ENCODE results near the gene RELB.

Gene RELB

GRCh38 chr19:45032421-45032820 lies 31.2 kb downstream of the RELB start:
- H3K4me3 ChIP-seq (ENCODE audit: low read depth in 1 of 2, low read length in 2 of 2) = no peak overlapping the region
- no peaks in the 10 kb centered on the region for H3K4me1 ChIP-seq (ENCODE audit: insufficient read depth, low read length)
- peaks cover 24% of the 10 kb centered on the region for H3K36me3 ChIP-seq (ENCODE audit: insufficient read depth, low read length)
- H3K27ac ChIP-seq (ENCODE audit: low read depth, low read length) = no peak overlapping the region
- H3K27me3 ChIP-seq (ENCODE audit: control insufficient read depth in 1 of 2, insufficient read depth in 2 of 2, low read length in 2 of 2) = no peaks in the 10 kb centered on the region
- H3K9ac ChIP-seq (ENCODE audit: low read length) = no peak overlapping the region
- H3K9me3 ChIP-seq (ENCODE audit: low read length) = no peaks in the 10 kb centered on the region

GRCh38 chr19:45035755-45036154 lies 34.5 kb downstream of the RELB start:
- Histone ChIP-seq H3K36me3 (ENCODE audit: insufficient read depth, low read length) (peaks cover 23% of the 10 kb centered on the region), H3K9me3 (ENCODE audit: low read length) (no peaks in the 10 kb centered on the region), H3K4me3 (ENCODE audit: low read depth in 1 of 2, low read length in 2 of 2) (no peak overlapping the region), H3K9ac (ENCODE audit: low read length) (no peak overlapping the region), H3K27me3 (ENCODE audit: control insufficient read depth in 1 of 2, insufficient read depth in 2 of 2, low read length in 2 of 2) (no peaks in the 10 kb centered on the region), H3K27ac (ENCODE audit: low read depth, low read length) (no peak overlapping the region), H3K4me1 (ENCODE audit: insufficient read depth, low read length) (peaks cover 14% of the 10 kb centered on the region)

- no peak overlapping the region for H3K4me3 ChIP-seq (ENCODE audit: low read depth in 1 of 2, low read length in 2 of 2)
- no peaks in the 10 kb centered on the region for H3K27me3 ChIP-seq (ENCODE audit: control insufficient read depth in 1 of 2, insufficient read depth in 2 of 2, low read length in 2 of 2)
- H3K9ac ChIP-seq (ENCODE audit: low read length) = no peak overlapping the region
- H3K27ac ChIP-seq (ENCODE audit: low read depth, low read length) = no peak overlapping the region
- peaks cover 26% of the 10 kb centered on the region for H3K36me3 ChIP-seq (ENCODE audit: insufficient read depth, low read length)
- no peaks in the 10 kb centered on the region for H3K9me3 ChIP-seq (ENCODE audit: low read length)
- H3K4me1 ChIP-seq (ENCODE audit: insufficient read depth, low read length) = peaks cover 23% of the 10 kb centered on the region
Measured at GRCh38 chr19:45037393-45038169, 36.3 kb downstream of the RELB start.

GRCh38 chr19:45038931-45039893 lies 37.9 kb downstream of the RELB start, which contains the start of gene CLASRP:
Gene CLASRP (plus strand): TSS chr19:45039045. CDS start chr19:45040213, 1,168 bp downstream.
- H3K9me3 ChIP-seq (ENCODE audit: low read length) = no peaks in the 10 kb centered on the region
- peak within 1 kb of the TSS; percentile 78 to 87 for H3K4me3 ChIP-seq (ENCODE audit: low read depth in 1 of 2, low read length in 2 of 2)
- peaks cover 23% of the 10 kb centered on the region for H3K4me1 ChIP-seq (ENCODE audit: insufficient read depth, low read length)
- peak within 1 kb of the TSS; percentile 98 for H3K27ac ChIP-seq (ENCODE audit: low read depth, low read length)
- peak within 1 kb of the TSS; percentile 47 for H3K9ac ChIP-seq (ENCODE audit: low read length)
- H3K36me3 ChIP-seq (ENCODE audit: insufficient read depth, low read length) = peaks cover 23% of the 10 kb centered on the region
- no peaks in the 10 kb centered on the region for H3K27me3 ChIP-seq (ENCODE audit: control insufficient read depth in 1 of 2, insufficient read depth in 2 of 2, low read length in 2 of 2)

- Histone ChIP-seq H3K36me3 (ENCODE audit: insufficient read depth, low read length) (peaks cover 29% of the 10 kb centered on the region), H3K9me3 (ENCODE audit: low read length) (no peaks in the 10 kb centered on the region), H3K4me3 (ENCODE audit: low read depth in 1 of 2, low read length in 2 of 2) (peak overlapping the region in 1 of 2 donors; percentile 78), H3K27ac (ENCODE audit: low read depth, low read length) (peak overlapping the region; percentile 98), H3K27me3 (ENCODE audit: control insufficient read depth in 1 of 2, insufficient read depth in 2 of 2, low read length in 2 of 2) (no peaks in the 10 kb centered on the region), H3K4me1 (ENCODE audit: insufficient read depth, low read length) (peaks cover 23% of the 10 kb centered on the region), H3K9ac (ENCODE audit: low read length) (peak overlapping the region; percentile 47)
Measured at GRCh38 chr19:45040059-45040771, 39.0 kb downstream of the RELB start.

GRCh38 chr19:45041125-45041524 lies 39.9 kb downstream of the RELB start:
- Histone ChIP-seq H3K9ac (ENCODE audit: low read length) (no peak overlapping the region), H3K36me3 (ENCODE audit: insufficient read depth, low read length) (peaks cover 38% of the 10 kb centered on the region), H3K4me1 (ENCODE audit: insufficient read depth, low read length) (peaks cover 23% of the 10 kb centered on the region), H3K27ac (ENCODE audit: low read depth, low read length) (no peak overlapping the region), H3K9me3 (ENCODE audit: low read length) (no peaks in the 10 kb centered on the region), H3K27me3 (ENCODE audit: control insufficient read depth in 1 of 2, insufficient read depth in 2 of 2, low read length in 2 of 2) (no peaks in the 10 kb centered on the region), H3K4me3 (ENCODE audit: low read depth in 1 of 2, low read length in 2 of 2) (no peak overlapping the region)

- Histone ChIP-seq H3K27me3 (ENCODE audit: control insufficient read depth in 1 of 2, insufficient read depth in 2 of 2, low read length in 2 of 2) (no peaks in the 10 kb centered on the region), H3K4me1 (ENCODE audit: insufficient read depth, low read length) (peaks cover 22% of the 10 kb centered on the region), H3K4me3 (ENCODE audit: low read depth in 1 of 2, low read length in 2 of 2) (no peak overlapping the region), H3K36me3 (ENCODE audit: insufficient read depth, low read length) (peaks cover 29% of the 10 kb centered on the region), H3K27ac (ENCODE audit: low read depth, low read length) (no peak overlapping the region), H3K9me3 (ENCODE audit: low read length) (no peaks in the 10 kb centered on the region), H3K9ac (ENCODE audit: low read length) (no peak overlapping the region)
Measured at GRCh38 chr19:45045671-45046353, 44.5 kb downstream of the RELB start.

GRCh38 chr19:45046355-45046754 lies 45.1 kb downstream of the RELB start:
- Histone ChIP-seq H3K36me3 (ENCODE audit: insufficient read depth, low read length) (peaks cover 26% of the 10 kb centered on the region), H3K4me3 (ENCODE audit: low read depth in 1 of 2, low read length in 2 of 2) (no peak overlapping the region), H3K27me3 (ENCODE audit: control insufficient read depth in 1 of 2, insufficient read depth in 2 of 2, low read length in 2 of 2) (no peaks in the 10 kb centered on the region), H3K27ac (ENCODE audit: low read depth, low read length) (no peak overlapping the region), H3K9me3 (ENCODE audit: low read length) (no peaks in the 10 kb centered on the region), H3K9ac (ENCODE audit: low read length) (no peak overlapping the region), H3K4me1 (ENCODE audit: insufficient read depth, low read length) (peaks cover 18% of the 10 kb centered on the region)

- no peaks in the 10 kb centered on the region for H3K9me3 ChIP-seq (ENCODE audit: low read length)
- H3K27me3 ChIP-seq (ENCODE audit: control insufficient read depth in 1 of 2, insufficient read depth in 2 of 2, low read length in 2 of 2) = no peaks in the 10 kb centered on the region
- peaks cover 14% of the 10 kb centered on the region for H3K4me1 ChIP-seq (ENCODE audit: insufficient read depth, low read length)
- no peak overlapping the region for H3K4me3 ChIP-seq (ENCODE audit: low read depth in 1 of 2, low read length in 2 of 2)
- no peak overlapping the region for H3K27ac ChIP-seq (ENCODE audit: low read depth, low read length)
- H3K9ac ChIP-seq (ENCODE audit: low read length) = no peak overlapping the region
- H3K36me3 ChIP-seq (ENCODE audit: insufficient read depth, low read length) = peaks cover 23% of the 10 kb centered on the region
Measured at GRCh38 chr19:45047188-45047797, 46.0 kb downstream of the RELB start.

GRCh38 chr19:45049073-45049736 lies 47.9 kb downstream of the RELB start:
- H3K4me3 ChIP-seq (ENCODE audit: low read depth in 1 of 2, low read length in 2 of 2) = no peak overlapping the region
- no peaks in the 10 kb centered on the region for H3K27me3 ChIP-seq (ENCODE audit: control insufficient read depth in 1 of 2, insufficient read depth in 2 of 2, low read length in 2 of 2)
- H3K36me3 ChIP-seq (ENCODE audit: insufficient read depth, low read length) = peaks cover 35% of the 10 kb centered on the region
- H3K27ac ChIP-seq (ENCODE audit: low read depth, low read length) = no peak overlapping the region
- H3K9me3 ChIP-seq (ENCODE audit: low read length) = no peaks in the 10 kb centered on the region
- H3K4me1 ChIP-seq (ENCODE audit: insufficient read depth, low read length) = peaks cover 14% of the 10 kb centered on the region
- H3K9ac ChIP-seq (ENCODE audit: low read length) = no peak overlapping the region

Data from muscle layer of colon (tissue), 2 donors.